Esophagus muscularis mucosa (tissue), 4 donors: Measurements from ENCODE around the gene LRRC14B.

Experiments used
- EP300 ChIP-seq: sonication (generic); formaldehyde crosslinking; IDR thresholded peaks from one replicate; pipeline ENCODE4 v1.6.1; 2017; ENCODE audit warnings: antibody characterized with exemption
- POLR2A ChIP-seq: fragments of 450-650 bp; IDR thresholded peaks from one replicate; pipeline ENCODE4 v1.6.1; 2017; ENCODE audit warnings: antibody characterized with exemption, moderate library complexity, mild to moderate bottlenecking, low read depth
- POLR2AphosphoS5 ChIP-seq, 2 donors: sonication (generic); formaldehyde crosslinking; IDR thresholded peaks; one replicate each; pipeline ENCODE4 v1.6.1; 2017; ENCODE audit warnings: antibody characterized with exemption in 2 of 2
- TF ChIP-seq, protein P1 (sequence below), 3 experiments: fragments of 200-600 bp in 2 of 3; fragments of 450-650 bp in 1 of 3; sonication (generic) in 2 of 3; IDR thresholded peaks; one replicate each; pipeline ENCODE4 v1.5.1; 2017 to 2019; ENCODE audit warnings: antibody characterized with exemption in 3 of 3, mild to moderate bottlenecking in 2 of 3, moderate library complexity in 1 of 3

DNA sequence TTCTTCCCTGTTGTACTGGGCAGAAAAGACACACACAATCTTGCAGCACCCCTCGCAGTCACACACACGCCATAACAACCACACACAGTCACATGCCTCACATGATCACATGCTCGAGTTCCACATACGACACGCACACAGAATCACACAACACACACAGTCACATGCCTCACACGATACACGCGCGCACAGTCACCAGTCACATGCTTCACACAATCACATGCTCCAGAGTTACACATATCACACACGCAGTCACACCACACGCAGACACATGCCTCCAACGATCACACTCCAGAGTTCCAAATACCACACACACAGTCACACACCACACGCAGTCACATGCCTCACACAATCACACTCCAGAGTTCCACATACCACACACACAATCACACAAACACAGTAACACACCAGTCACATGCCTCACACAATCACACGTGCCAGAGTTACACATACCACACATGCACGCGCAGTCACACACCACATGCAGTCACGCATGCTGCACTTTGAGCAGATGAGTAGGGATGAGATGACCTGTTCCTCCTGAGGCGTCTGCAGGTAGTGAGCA lies 49.0 kb upstream of the LRRC14B start:
- TF ChIP-seq, protein P1, sequence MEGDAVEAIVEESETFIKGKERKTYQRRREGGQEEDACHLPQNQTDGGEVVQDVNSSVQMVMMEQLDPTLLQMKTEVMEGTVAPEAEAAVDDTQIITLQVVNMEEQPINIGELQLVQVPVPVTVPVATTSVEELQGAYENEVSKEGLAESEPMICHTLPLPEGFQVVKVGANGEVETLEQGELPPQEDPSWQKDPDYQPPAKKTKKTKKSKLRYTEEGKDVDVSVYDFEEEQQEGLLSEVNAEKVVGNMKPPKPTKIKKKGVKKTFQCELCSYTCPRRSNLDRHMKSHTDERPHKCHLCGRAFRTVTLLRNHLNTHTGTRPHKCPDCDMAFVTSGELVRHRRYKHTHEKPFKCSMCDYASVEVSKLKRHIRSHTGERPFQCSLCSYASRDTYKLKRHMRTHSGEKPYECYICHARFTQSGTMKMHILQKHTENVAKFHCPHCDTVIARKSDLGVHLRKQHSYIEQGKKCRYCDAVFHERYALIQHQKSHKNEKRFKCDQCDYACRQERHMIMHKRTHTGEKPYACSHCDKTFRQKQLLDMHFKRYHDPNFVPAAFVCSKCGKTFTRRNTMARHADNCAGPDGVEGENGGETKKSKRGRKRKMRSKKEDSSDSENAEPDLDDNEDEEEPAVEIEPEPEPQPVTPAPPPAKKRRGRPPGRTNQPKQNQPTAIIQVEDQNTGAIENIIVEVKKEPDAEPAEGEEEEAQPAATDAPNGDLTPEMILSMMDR (IDR thresholded peaks at IDR 0.05) = no peak
- TF ChIP-seq POLR2A (no peak), EP300 (no peak), POLR2AphosphoS5 (IDR thresholded peaks at IDR 0.05) (no peak)
